Occipital lobe (tissue), 2 donors: ENCODE data around the gene TBX21. TPM values are rescaled to one million over a fixed set of nuclear protein-coding genes. Genes with fewer than 3 reads are reported as not detected.
"Not testable (repeated sequence)": the region's sequence is repeated elsewhere in the genome, so short reads cannot be mapped to it uniquely, and the experiment has no call there.

Source experiments
- DNase-seq: peaks from one replicate; lab custom pipeline; 2025; lab: John Stamatoyannopoulos, UW
- total RNA-seq: library from RNA; depleted of rRNA; stranded (reverse); fragments of >200 nt; gene quantifications from one replicate; pipeline ENCODE4 v1.2.3, GENCODE V29; 2014

Gene TBX21
- total RNA-seq, 1 donor from 2014 or later, result not detected

DNA sequence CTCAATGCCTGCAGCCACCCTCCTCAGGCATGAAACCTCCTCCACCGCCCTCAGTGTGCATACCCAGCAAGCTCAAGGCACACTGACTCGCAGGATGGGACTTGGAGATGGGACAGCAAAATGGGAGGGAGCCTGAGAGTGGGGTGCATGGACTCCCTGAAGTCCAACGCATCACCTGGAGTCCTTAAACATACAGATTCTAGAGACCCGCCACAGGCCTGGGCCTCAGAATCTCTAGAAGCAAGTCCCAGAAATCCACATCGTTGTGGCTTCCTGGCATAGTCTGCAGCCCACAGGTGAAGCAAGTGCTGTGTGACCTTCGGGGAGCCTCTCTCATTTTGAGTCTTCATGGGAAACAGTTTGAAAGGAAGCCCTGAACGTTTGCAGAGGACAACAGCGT, 3.6 kb upstream of the TBX21 start:
- no peak for DNase-seq

DNA sequence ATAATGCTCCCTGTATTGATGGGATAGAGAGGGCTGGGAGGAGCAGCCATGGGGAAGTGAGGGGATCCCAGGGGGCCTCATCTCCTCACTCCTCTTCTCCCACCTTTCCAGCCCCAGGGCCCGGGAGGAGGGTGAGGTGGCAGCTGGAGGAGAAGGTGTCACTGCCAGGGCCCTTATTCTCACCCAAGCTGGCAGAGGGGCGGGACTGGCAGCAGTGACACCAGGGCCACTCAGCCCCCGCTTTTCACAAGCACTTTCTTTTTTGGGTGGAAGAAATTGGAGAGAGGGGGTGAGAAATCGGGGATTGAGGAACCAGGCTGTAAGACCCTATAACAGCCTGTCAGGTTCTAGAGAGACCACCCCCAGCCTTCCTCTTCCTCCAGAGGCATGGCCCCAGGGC, 2.4 kb upstream of the TBX21 start:
- no peak for DNase-seq

DNA sequence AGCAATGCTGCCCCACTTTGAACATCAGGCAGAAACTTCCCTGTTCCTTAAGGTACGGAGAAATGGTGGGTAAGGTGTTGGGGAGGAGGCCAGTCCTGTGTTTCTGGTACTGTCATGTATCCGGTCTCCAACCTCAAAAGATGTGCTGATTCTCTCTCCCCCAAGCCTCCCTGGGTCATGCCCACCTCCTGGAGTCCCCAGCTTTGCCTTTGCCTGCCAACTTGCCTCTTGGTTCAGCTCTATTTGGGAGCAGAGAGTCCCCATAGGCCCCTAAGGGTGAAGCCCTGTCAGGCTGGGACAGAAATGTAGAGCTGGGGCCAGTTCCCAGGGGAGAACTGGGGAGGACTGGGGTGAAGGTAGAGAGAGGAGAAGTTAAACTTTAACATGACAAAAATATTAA, 1.6 kb upstream of the TBX21 start:
- DNase-seq, result no peak

DNA sequence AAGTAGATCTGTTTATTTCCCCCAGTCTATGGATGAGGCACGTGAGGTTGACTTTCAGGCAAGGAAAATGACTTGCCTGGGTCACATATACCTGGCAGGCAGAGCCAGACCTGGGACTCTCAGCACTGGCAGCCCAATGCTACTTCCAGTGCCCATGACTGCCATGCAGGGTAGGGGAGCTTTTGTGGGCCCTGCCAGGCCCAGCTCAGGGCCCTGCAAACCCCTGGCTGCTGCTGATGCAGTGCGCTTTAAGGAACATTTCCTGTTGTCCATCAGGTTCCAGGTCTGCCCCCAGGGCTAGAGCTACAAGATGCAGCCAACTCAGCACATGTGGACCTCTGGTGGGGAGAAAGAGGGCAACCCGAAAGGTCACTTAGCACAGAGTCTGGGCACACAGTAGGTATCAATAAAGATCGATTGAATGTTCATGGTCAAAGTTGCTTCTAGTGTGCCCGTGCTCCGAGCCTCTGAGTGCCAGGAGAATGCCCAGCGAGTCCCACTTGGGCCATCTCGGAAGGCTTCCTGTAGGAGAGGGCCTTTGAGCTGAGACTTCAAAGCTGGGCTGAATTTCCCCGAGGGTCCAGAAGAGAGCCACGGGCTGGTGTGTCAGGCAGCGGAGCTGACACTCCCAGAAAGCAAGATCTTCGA, 513 bp upstream of the TBX21 start:
- no peak for DNase-seq

DNA sequence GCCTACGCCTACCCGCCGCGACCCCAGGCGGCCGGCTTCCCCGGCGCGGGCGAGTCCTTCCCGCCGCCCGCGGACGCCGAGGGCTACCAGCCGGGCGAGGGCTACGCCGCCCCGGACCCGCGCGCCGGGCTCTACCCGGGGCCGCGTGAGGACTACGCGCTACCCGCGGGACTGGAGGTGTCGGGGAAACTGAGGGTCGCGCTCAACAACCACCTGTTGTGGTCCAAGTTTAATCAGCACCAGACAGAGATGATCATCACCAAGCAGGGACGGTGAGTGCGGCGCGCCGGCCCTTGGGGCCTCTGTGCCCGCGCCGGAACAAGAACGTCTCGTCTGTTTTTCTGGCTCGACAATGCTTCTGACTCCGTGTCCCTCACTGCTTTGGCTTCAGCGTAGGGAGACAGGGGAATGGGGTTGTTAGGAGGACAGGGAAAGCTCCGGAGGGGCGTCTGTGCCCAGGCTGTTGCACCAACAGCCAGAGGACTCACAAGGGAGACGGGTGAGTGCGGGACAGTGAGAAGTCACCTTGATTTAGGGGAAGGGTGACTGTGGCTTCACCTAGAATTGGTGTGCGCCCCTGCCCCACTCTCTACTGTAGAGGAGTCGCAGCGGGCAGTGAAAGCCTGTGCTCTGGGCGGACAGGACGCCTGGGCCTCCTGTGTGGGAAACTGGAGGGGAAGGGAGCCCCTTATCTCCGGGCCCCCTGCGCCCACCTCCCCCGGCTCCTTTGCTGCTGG, 806 bp downstream of the TBX21 start:
- no peak for DNase-seq

DNA sequence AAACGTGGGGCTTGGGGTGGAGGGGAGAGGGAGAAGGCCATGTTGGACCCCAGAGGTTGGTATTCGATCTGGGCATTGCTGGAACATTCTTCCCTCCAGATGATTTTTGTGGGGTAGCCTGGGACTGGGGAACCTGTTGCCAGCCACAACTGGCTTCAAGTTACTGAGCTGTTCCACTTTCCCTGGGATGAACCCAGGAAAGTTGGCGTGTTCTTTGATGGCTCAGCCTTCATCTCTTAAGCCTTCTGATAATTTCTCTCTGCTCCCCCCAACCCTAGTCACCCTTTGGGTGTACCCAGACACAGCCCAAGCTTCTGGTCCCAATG, 2.1 kb downstream of the TBX21 start:
- no peak for DNase-seq

DNA sequence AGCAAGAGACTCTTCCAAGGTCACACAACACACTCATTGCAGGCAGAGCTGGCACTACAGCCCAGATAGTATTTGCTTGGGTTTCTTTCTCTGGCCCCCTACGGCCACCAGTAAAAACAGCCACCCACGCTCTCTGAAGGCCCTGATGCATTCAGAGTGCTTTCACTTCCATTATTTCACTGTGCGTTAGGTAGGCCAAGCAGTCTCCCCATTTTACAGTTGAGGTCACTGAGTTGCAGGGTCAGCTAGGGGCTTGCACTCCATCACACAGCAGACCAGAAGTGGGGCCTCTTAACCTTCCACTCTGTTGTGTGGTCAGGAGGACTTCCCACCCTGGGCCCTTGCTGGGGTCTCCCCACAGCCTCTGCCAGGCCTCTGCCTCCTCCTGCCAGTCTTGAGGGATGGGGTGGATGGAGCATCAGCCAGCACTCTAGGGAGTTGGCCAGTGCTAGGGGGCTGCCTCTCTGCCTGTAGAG, 2.5 kb downstream of the TBX21 start:
- no peak for DNase-seq

DNA sequence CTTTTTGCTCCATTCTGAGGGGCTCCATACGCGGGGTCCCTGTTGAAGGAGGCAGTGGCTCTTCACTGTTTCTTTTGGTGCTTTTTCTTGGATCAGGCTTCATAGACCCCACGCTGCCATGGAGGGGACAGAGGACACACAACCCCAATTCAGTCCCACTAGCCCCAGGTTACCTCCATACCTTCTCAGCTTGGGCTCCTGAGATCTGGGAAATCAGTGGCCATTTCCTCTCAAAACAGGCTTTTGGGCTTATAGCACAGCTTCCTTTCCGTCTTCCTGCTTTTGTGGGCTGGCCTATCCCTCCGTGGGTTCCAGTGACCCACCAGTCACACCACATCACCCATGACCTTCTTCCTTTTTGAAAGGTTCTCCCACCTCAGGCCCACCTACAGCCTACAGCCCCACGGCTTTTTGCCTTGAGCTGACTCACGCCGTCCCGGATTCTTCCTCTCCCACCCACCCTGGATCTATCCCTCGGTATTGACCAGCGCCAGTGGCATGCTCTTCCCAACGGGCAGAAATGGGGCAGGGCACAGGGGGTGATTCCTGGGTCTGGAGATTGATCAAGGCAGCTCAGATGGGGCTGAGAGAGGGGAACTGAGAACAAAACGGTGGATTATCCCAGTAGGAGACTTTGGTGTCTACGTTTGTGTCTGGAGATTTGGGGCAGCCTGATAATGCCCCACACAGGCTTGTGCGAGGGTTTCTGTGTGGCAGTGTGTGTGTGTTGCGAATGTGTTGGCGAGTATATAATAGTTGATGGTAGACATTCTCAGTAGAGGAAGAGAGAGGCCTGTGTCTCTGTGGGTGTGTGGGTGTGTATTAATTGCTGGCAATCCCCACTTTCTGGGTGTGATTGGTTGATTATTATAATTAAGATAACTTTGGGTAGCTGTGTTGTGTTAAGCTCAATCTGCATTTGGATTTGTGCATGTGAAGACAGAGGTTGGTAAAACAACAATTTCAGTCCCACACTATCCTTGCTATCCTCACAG, 3.8 kb downstream of the TBX21 start:
- no peak for DNase-seq

DNA sequence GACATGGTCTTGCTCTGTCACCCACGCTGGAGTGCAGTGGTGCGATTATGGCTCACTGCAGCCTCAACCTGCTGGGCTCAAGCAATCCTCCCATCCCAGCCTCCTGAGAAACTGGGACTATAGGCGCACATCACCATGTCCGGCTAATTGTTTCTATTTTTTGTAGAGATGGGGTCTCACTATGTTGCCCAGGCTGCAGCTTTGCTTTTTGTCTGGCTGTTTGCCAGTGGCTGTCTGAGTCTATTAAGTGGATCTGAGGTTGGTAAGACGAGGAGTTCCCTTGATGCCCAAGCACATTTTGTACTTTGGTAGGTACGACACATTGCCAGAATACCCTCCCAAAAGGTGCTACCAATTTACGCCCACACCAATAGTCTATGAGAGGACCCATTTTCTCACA, 5.1 kb downstream of the TBX21 start:
- no peak for DNase-seq

DNA sequence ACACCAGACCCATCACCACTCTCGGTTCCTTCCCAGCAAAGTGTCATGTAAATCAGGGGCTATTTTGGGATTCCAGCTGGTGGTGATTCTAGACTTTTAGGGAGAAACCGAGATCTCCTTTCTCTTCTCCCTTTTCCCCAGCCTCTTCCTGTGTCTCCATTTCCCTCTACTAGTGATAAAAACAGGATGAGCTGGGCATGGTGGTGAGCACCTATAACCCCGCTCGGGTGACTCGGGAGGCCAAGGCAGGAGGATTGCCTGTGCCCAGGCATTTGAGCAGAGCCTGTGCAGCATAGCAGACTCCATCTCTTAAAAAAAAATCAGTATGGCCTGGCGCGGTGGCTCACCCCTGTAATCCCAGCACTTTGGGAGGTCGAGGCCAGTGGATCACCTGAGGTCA, 6.1 kb downstream of the TBX21 start:
- no peak for DNase-seq

DNA sequence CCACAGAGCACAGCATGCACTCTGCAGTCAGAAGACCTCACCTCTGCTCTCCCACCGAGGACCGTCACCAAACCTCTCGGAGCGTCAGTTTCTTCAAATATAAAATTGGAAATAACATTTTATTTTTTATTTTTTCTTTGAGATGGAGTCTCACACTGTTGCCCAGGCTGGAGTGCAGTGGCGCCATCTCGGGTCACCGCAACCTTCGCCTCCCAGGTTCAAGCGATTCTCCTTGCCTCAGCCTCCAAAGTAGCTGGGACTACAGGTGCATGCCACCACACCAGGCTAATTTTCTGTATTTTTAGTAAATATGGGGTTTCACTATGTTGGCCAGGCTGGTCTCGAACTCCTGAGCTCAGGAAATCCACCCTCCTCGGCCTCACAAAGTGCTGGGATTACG, 6.9 kb downstream of the TBX21 start:
- not testable (repeated sequence) for DNase-seq

DNA sequence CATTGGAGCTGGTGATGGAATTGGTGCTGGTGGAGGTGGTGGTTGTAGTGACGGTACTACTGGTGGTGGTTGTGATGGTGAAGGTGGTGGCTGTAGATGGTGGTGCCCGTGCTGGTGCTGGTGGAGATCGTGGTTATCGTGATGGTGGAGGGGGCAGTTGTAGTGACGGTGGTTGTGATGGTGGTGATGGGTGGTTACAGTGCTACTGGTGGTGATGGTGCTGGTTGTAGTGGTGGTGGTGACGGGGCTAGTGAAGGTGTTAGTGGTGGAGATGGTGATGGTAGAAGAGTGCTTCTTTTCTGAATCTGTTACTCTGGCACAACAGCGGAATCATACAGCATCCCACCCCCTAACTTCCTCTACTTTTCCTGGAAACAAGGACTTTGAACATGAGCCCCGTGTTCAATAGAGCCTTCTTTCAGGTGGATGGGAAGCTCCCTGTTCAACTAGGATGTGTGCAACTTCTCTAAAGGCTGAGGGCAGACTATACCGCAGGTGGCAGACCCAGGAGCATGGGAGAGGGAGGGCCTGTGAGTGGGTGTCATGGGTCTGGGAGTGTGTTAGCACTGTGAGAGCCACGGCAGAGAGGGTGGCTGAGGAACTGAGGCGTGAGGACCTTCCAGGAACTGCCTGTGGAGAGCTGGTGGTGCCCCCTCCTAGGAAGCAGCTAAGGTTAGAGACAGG, 8.2 kb downstream of the TBX21 start:
- no peak for DNase-seq

DNA sequence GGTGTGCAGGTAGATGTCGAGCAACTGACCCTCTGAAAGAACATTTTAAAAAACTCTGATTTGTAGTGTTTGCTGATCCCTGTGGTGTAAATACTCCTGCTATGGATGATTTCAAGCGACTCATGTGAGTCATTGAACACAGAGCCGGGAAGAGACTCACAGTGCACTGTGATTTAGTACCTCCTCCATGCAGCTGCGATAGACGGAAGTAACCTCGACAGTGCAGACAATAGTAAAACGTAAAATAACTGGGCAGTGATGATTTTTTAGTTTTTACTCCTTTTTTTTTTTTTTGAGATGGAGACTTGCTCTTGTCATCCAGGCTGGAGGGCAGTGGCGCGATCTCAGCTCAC, 8.7 kb downstream of the TBX21 start:
- DNase-seq, result no peak

DNA sequence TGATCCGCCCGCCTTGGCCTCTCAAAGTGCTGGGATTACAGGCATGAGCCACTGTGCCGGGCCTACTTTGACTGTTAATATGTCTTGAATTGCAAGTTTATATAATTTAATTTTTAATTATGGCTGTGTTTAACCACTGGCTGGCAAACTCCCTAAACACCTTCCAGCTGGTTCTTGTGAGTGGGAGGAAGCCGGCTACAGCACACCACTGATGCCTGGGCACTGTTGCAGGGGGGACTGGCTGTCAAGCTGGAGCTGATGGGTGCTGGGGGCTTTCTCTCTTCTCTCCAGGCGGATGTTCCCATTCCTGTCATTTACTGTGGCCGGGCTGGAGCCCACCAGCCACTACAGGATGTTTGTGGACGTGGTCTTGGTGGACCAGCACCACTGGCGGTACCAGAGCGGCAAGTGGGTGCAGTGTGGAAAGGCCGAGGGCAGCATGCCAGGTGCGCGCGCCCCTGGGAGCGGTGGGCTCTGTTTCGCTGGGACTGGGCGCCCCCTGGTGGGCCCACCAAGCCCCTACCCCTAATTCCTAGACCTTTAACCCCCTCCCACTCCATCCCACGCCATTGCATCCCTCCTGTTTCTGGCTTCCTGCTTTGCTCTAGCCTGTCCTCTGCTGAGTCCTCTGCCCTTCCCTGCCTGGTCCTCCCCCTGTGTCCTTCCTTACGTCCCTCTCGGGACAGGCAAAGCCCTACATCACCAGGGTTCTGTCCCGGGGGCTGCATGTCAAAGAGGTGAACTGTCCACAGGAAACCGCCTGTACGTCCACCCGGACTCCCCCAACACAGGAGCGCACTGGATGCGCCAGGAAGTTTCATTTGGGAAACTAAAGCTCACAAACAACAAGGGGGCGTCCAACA, 9.5 kb downstream of the TBX21 start:
- no peak for DNase-seq

DNA sequence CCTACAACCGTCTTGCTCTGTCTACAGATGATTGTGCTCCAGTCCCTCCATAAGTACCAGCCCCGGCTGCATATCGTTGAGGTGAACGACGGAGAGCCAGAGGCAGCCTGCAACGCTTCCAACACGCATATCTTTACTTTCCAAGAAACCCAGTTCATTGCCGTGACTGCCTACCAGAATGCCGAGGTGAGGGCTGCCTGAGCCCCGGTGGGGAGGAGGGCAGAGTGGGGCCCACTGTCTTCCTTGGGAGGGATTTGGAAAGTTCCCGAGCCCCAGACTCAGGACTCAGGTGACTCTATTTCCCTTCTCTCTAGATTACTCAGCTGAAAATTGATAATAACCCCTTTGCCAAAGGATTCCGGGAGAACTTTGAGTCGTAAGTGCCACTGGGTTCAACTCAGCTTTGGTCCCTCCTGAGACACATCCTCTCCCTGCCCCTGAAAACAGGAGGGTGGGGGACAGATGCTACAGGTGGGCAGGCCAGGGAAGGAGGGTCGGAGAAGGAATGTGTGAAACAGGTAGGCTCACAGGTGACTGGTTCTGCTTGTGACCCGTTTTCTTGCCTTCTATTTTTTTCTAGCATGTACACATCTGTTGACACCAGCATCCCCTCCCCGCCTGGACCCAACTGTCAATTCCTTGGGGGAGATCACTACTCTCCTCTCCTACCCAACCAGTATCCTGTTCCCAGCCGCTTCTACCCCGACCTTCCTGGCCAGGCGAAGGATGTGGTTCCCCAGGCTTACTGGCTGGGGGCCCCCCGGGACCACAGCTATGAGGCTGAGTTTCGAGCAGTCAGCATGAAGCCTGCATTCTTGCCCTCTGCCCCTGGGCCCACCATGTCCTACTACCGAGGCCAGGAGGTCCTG, 11.4 kb downstream of the TBX21 start:
- no peak for DNase-seq

DNA sequence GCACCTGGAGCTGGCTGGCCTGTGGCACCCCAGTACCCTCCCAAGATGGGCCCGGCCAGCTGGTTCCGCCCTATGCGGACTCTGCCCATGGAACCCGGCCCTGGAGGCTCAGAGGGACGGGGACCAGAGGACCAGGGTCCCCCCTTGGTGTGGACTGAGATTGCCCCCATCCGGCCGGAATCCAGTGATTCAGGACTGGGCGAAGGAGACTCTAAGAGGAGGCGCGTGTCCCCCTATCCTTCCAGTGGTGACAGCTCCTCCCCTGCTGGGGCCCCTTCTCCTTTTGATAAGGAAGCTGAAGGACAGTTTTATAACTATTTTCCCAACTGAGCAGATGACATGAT, 12.0 kb downstream of the TBX21 start:
- DNase-seq, result no peak

DNA sequence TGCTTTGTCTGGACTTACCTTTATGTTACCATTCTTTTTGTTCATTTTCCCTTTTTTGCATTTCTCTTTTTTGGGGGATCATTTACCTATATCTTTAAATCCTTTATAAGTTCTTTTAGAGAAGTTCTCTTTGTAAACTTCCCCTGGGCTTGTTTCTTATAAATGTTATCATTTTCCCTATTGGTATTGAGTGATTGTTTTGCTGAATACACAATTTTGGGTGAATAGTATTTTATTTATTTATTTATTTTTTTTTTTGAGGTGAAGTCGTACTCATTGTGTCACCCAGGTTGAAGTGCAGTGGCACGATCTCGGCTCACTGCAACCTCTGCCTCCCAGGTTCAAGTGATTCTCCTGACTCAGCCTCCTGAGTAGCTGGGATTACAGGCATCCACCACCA, 18.4 kb downstream of the TBX21 start:
- DNase-seq, result no peak

DNA sequence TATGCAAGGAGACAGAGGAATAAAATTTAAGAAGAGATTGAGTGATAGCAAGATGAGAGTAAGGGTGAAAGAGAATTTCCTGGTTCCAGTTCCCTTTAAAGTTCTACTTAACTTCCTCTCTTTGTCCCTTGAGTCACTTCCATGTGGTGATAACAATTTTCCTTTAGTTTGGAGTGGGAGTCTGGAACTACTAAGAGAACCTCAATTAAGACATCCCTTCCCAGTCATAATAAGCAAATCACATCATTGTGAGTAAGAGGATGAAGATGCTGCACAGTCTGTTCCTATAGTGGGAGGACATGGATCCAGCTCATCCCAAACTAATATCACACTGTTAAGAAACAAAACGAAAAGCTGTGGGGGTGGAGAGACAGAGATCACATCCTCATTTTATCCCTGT, 24.4 kb downstream of the TBX21 start:
- no peak for DNase-seq

DNA sequence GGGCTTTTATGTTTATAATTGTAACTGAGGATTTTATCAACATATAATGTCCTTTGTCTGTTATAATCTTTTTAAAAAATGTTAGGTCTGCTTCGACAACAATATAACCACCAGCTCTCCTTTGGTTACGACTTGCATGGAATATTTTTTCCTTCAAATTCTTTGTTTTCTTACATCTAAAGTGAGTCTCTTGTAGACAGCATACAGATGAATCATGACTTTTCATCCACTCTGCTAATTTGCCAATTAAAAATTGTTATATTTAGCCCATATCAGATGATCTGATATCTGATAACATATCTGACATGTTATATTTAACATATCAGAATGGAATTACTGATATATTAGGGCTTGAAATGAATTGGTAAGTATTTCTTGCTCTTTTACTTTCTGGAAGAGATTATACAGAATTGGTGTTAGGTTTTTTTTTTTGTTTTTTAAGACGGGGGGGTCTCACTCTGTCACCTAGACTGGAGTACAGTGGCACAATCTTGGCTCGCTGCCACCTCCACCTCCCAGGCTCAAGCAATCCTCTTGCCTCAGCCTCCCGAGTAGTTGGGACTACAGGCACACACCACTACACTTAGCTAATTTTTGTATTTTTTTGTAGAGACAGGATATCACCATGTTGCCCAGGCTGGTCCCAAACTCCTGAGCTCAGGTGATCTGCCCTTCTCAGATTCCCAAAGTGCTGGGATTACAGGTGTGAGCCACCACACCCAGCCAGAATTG, 27.5 kb downstream of the TBX21 start:
- DNase-seq, result no peak
